Measurements from ENCODE around the gene NWD2. TPM values are rescaled to one million over a fixed set of nuclear protein-coding genes. Genes with fewer than 3 reads are reported as not detected.

Gene NWD2
- total and polyA plus RNA-seq, 10 of the 15 experiments (the other 5 are each of a cell fraction or from before 2014, with no cell fraction given) = not detected

GRCh38 chr4:37359261-37359660 lies 114.7 kb downstream of the NWD2 start:
- H3K27me3 ChIP-seq (replicated peaks in 1 of 2; ENCODE audit: control insufficient read depth in 2 of 2, insufficient read depth in 2 of 2, low read length in 1 of 2) = no peaks in the 10 kb centered on the region
- ATAC-seq = no peak
- no peak for TF ChIP-seq ASH2L (IDR thresholded peaks at IDR 0.05; ENCODE audit: borderline replicate concordance, low read depth)
- H3K27ac ChIP-seq (ENCODE audit: control insufficient read depth, insufficient read depth) = no peak overlapping the region
- ChIA-PET RAD21 (ENCODE audit: unreplicated experiment) (no interaction called here), POLR2A (no interaction called here), SMC1A (ENCODE audit: uncharacterized antibody, unreplicated experiment) (interaction anchor here (0.7 to 0.9 kb wide), 2 partner anchors 9 to 756 kb away, joined by 3 to 5 read pairs; no protein-coding TSS in a partner anchor), CTCF (interaction anchor here (1.2 to 1.4 kb wide), 2 partner anchors 28 to 33 kb away, joined by 3 read pairs; no protein-coding TSS in a partner anchor)
- in situ Hi-C loops (cut with MboI) (no loop called here), intact Hi-C loops (cut with micrococcal nuclease; ENCODE audit: unreplicated experiment) (no loop called here)
- BruUV-seq (replicated peaks) = no TSS peak
- H3K36me3 ChIP-seq (ENCODE audit: control insufficient read depth in 2 of 2, insufficient read depth in 2 of 2, low read length in 1 of 2) = no peaks in the 10 kb centered on the region
- WGBS (ENCODE audit: insufficient coverage, insufficient replicate concordance, low lambda C conversion rate, missing lambda C conversion rate) = 11% methylated on average over 4 of the region's 4 CpGs
- H3K9me3 ChIP-seq (replicated peaks; ENCODE audit: control insufficient read depth, insufficient read depth, low read length) = no peaks in the 10 kb centered on the region
- no peaks in the 10 kb centered on the region for H4K20me1 ChIP-seq (ENCODE audit: control insufficient read depth, insufficient read depth)
- no peak for FAIRE-seq
- DNase-seq (ENCODE audit: low read depth, low spot score) = no peak
- no peak overlapping the region for H3K4me3 ChIP-seq
- no peak overlapping the region for H3K9ac ChIP-seq (ENCODE audit: control insufficient read depth, insufficient read depth, low read length)
- no peak overlapping the region for H2AFZ ChIP-seq (ENCODE audit: control insufficient read depth, low read depth, low read length)
- no peak overlapping the region for H3K4me2 ChIP-seq (ENCODE audit: control insufficient read depth, insufficient read depth)
- no peaks in the 10 kb centered on the region for H3K4me1 ChIP-seq (ENCODE audit: control insufficient read depth, insufficient read depth, low read length)
- H3K79me2 ChIP-seq (ENCODE audit: control insufficient read depth, insufficient read depth, low read length) = no peaks in the 10 kb centered on the region

- ChIA-PET POLR2A (no interaction called here), RAD21 (ENCODE audit: unreplicated experiment) (no interaction called here), CTCF (interaction anchor here (1.5 kb wide), 2 partner anchors 9 to 24 kb away, joined by 4 to 5 read pairs; no protein-coding TSS in a partner anchor), SMC1A (ENCODE audit: uncharacterized antibody, unreplicated experiment) (interaction anchor here (0.6 to 1.3 kb wide), 3 partner anchors 10 to 1174 kb away, joined by 3 to 5 read pairs (median 3); no protein-coding TSS in a partner anchor)
- Histone ChIP-seq H3K27me3 (replicated peaks in 1 of 2; ENCODE audit: control insufficient read depth in 2 of 2, insufficient read depth in 2 of 2, low read length in 1 of 2) (no peaks in the 10 kb centered on the region; a peak in 2 of 4 replicates), H2AFZ (ENCODE audit: control insufficient read depth, low read depth, low read length) (no peak overlapping the region), H3K4me3 (no peak overlapping the region), H3K36me3 (ENCODE audit: control insufficient read depth in 2 of 2, insufficient read depth in 2 of 2, low read length in 1 of 2) (no peaks in the 10 kb centered on the region), H3K9ac (ENCODE audit: control insufficient read depth, insufficient read depth, low read length) (no peak overlapping the region), H4K20me1 (ENCODE audit: control insufficient read depth, insufficient read depth) (no peaks in the 10 kb centered on the region), H3K4me1 (ENCODE audit: control insufficient read depth, insufficient read depth, low read length) (no peaks in the 10 kb centered on the region), H3K9me3 (replicated peaks; ENCODE audit: control insufficient read depth, insufficient read depth, low read length) (no peaks in the 10 kb centered on the region), H3K27ac (ENCODE audit: control insufficient read depth, insufficient read depth) (no peak overlapping the region), H3K79me2 (ENCODE audit: control insufficient read depth, insufficient read depth, low read length) (no peaks in the 10 kb centered on the region), H3K4me2 (ENCODE audit: control insufficient read depth, insufficient read depth) (no peak overlapping the region)
- DNase-seq (ENCODE audit: low read depth, low spot score) (no peak), FAIRE-seq (no peak), ATAC-seq (no peak)
- in situ Hi-C loops (cut with MboI) = no loop called here
- intact Hi-C loops (cut with micrococcal nuclease; ENCODE audit: unreplicated experiment) = no loop called here
- no TSS peak for BruUV-seq (replicated peaks)
- TF ChIP-seq SMAD5 (IDR thresholded peaks at IDR 0.05; ENCODE audit: low read depth) (no peak), EZH2 (IDR thresholded peaks at IDR 0.05; ENCODE audit: borderline replicate concordance, control insufficient read depth, low read depth, low read length) (no peak), RELB (IDR thresholded peaks at IDR 0.05; ENCODE audit: low read depth) (no peak), ETV6 (conservative IDR thresholded peaks at IDR 0.05 in 1 of 2, IDR thresholded peaks at IDR 0.05 in 1 of 2; ENCODE audit: borderline replicate concordance in 1 of 2, low read depth in 1 of 2) (no peak), EP300 (IDR thresholded peaks at IDR 0.05; ENCODE audit: borderline replicate concordance in 1 of 2, control insufficient read depth in 1 of 2, low read depth in 2 of 2, low read length in 2 of 2) (no peak), RFX5 (IDR thresholded peaks at IDR 0.05; ENCODE audit: low read depth, low read length) (no peak), NKRF (conservative IDR thresholded peaks at IDR 0.05) (no peak), EED (IDR thresholded peaks at IDR 0.05; ENCODE audit: low read depth) (no peak), MXI1 (IDR thresholded peaks at IDR 0.05; ENCODE audit: low read depth, low read length) (no peak), SKIL (IDR thresholded peaks at IDR 0.05; ENCODE audit: low read depth, poor library complexity, severe bottlenecking) (no peak)
Observed at GRCh38 chr4:37365888-37366287, 121.3 kb downstream of the NWD2 start.
